WTC11 (cell line): ENCODE measurements around the gene DMRTB1.

Experiments used
- HMGA2 ChIP-seq: fragments of 250-450 bp; sonication (Bioruptor Pico); IDR thresholded peaks from 2 replicates; pipeline ENCODE4 v1.4.0; 2021; ENCODE audit warnings: mild to moderate bottlenecking, moderate library complexity
- HMGXB4 ChIP-seq: sonication (generic); formaldehyde crosslinking; IDR thresholded peaks from 2 replicates; pipeline ENCODE4 v1.8.1; 2023; ENCODE audit warnings: mild to moderate bottlenecking, moderate library complexity, missing genetic modification reagents
- PRDM15 ChIP-seq: sonication (generic); formaldehyde crosslinking; IDR thresholded peaks from 2 replicates; pipeline ENCODE4 v1.8.0; 2022; ENCODE audit warnings: missing genetic modification reagents
- TF ChIP-seq, protein P1 (sequence below): fragments of 250-450 bp; sonication (Bioruptor Pico); IDR thresholded peaks from 2 replicates; pipeline ENCODE4 v1.9.0; 2021; ENCODE audit warnings: mild to moderate bottlenecking
- TF ChIP-seq, protein P2 (sequence below): fragments of 200-600 bp; IDR thresholded peaks from 2 replicates; pipeline ENCODE4 v1.8.0; 2022; ENCODE audit warnings: antibody characterized with exemption

GRCh38 chr1:53410701-53411100 lies 48.5 kb upstream of the DMRTB1 start:
- TF ChIP-seq, protein P1, sequence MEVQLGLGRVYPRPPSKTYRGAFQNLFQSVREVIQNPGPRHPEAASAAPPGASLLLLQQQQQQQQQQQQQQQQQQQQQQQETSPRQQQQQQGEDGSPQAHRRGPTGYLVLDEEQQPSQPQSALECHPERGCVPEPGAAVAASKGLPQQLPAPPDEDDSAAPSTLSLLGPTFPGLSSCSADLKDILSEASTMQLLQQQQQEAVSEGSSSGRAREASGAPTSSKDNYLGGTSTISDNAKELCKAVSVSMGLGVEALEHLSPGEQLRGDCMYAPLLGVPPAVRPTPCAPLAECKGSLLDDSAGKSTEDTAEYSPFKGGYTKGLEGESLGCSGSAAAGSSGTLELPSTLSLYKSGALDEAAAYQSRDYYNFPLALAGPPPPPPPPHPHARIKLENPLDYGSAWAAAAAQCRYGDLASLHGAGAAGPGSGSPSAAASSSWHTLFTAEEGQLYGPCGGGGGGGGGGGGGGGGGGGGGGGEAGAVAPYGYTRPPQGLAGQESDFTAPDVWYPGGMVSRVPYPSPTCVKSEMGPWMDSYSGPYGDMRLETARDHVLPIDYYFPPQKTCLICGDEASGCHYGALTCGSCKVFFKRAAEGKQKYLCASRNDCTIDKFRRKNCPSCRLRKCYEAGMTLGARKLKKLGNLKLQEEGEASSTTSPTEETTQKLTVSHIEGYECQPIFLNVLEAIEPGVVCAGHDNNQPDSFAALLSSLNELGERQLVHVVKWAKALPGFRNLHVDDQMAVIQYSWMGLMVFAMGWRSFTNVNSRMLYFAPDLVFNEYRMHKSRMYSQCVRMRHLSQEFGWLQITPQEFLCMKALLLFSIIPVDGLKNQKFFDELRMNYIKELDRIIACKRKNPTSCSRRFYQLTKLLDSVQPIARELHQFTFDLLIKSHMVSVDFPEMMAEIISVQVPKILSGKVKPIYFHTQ (CRISPR knock-in tag), result no peak
- no peak for TF ChIP-seq HMGXB4 (CRISPR knock-in tag)
- TF ChIP-seq, protein P2, sequence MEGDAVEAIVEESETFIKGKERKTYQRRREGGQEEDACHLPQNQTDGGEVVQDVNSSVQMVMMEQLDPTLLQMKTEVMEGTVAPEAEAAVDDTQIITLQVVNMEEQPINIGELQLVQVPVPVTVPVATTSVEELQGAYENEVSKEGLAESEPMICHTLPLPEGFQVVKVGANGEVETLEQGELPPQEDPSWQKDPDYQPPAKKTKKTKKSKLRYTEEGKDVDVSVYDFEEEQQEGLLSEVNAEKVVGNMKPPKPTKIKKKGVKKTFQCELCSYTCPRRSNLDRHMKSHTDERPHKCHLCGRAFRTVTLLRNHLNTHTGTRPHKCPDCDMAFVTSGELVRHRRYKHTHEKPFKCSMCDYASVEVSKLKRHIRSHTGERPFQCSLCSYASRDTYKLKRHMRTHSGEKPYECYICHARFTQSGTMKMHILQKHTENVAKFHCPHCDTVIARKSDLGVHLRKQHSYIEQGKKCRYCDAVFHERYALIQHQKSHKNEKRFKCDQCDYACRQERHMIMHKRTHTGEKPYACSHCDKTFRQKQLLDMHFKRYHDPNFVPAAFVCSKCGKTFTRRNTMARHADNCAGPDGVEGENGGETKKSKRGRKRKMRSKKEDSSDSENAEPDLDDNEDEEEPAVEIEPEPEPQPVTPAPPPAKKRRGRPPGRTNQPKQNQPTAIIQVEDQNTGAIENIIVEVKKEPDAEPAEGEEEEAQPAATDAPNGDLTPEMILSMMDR, result no peak
- TF ChIP-seq HMGA2 (CRISPR knock-in tag), result no peak
- no peak for TF ChIP-seq PRDM15
